Hepatocyte (in vitro differentiated cells): ENCODE results near the gene ZNF692. TPM values are rescaled to one million over a fixed set of nuclear protein-coding genes. Genes with fewer than 3 reads are reported as not detected.

ENCODE experiments used
- DNase-seq: peaks from one replicate; pipeline ENCODE4 v3.0.0-alpha.2; 2016; ENCODE audit warnings: low spot score
- H2AFZ ChIP-seq: fragments of 200-600 bp; sonication (generic); 2 replicates; pipeline ENCODE4 v1.6.0; 2016; ENCODE audit warnings: antibody characterized with exemption, mild to moderate bottlenecking
- H3K27ac ChIP-seq: fragments of 200-600 bp; sonication (generic); 2 replicates; pipeline ENCODE4 v1.5.1; 2016; ENCODE audit warnings: mild to moderate bottlenecking
- H3K27me3 ChIP-seq: fragments of 200-600 bp; sonication (generic); 2 replicates; pipeline ENCODE4 v1.6.1; 2016
- H3K36me3 ChIP-seq: fragments of 200-600 bp; sonication (generic); replicated peaks from 2 replicates; pipeline ENCODE4 v1.5.1; 2016; ENCODE audit warnings: low read depth; ENCODE audit not compliant: insufficient read depth
- H3K4me1 ChIP-seq: fragments of 200-600 bp; sonication (generic); 2 replicates; pipeline ENCODE4 v1.5.1; 2016; ENCODE audit warnings: mild to moderate bottlenecking, moderate library complexity; ENCODE audit not compliant: insufficient read depth
- H3K4me2 ChIP-seq: fragments of 200-600 bp; sonication (generic); 2 replicates; pipeline ENCODE4 v1.6.0; 2016
- H3K4me3 ChIP-seq: fragments of 200-600 bp; sonication (generic); 2 replicates; pipeline ENCODE4 v1.5.1; 2016; ENCODE audit warnings: mild to moderate bottlenecking
- H3K79me2 ChIP-seq: fragments of 200-600 bp; sonication (generic); 2 replicates; pipeline ENCODE4 v1.6.0; 2017; ENCODE audit warnings: mild to moderate bottlenecking
- H3K9me2 ChIP-seq: fragments of 200-600 bp; sonication (generic); replicated peaks from 2 replicates; pipeline ENCODE4 v1.6.0; 2017; ENCODE audit warnings: mild to moderate bottlenecking; ENCODE audit not compliant: insufficient read depth
- H3K9me3 ChIP-seq: fragments of 200-600 bp; sonication (generic); 2 replicates; pipeline ENCODE4 v1.5.1; 2016; ENCODE audit warnings: low read depth, mild to moderate bottlenecking
- H4K20me1 ChIP-seq: fragments of 200-600 bp; sonication (generic); 2 replicates; pipeline ENCODE4 v1.6.0; 2016; ENCODE audit warnings: mild to moderate bottlenecking; ENCODE audit not compliant: insufficient read depth, poor library complexity, severe bottlenecking
- CTCF ChIP-seq: fragments of 200-600 bp; sonication (generic); IDR thresholded peaks from 2 replicates; pipeline ENCODE4 v1.5.1; 2016; ENCODE audit warnings: antibody characterized with exemption, mild to moderate bottlenecking; ENCODE audit not compliant: poor library complexity
- EZH2 ChIP-seq: fragments of 200-600 bp; sonication (generic); IDR thresholded peaks from 2 replicates; pipeline ENCODE4 v1.6.1; 2016; ENCODE audit warnings: antibody characterized with exemption, mild to moderate bottlenecking, borderline replicate concordance
- EZH2phosphoT487 ChIP-seq: fragments of 200-600 bp; sonication (generic); IDR thresholded peaks from one replicate; pipeline ENCODE4 v1.6.1; 2018; ENCODE audit warnings: antibody characterized with exemption, mild to moderate bottlenecking, low read depth, moderate library complexity; ENCODE audit not compliant: unreplicated experiment, severe bottlenecking
- WGBS: methylation state at CpG from one replicate; pipeline ENCODE4 v1.1.6; 2016; ENCODE audit warnings: low lambda C conversion rate; ENCODE audit errors: missing lambda C conversion rate; 5-methylcytosine and 5-hydroxymethylcytosine counted together
- polyA plus RNA-seq: library from polyadenylated mRNA; unstranded; fragments of >200 nt; fragmentation: Nextera tagmentation; extraction: Ambion mirVana; gene quantifications from 2 replicates; pipeline ENCODE4 v1.2.1, GENCODE V29; 2016
- total RNA-seq: library from RNA; depleted of rRNA; stranded (reverse); fragments of >200 nt; gene quantifications from 2 replicates; pipeline ENCODE4 v1.2.3, GENCODE V29; 2014

ZNF692 gene
- total and polyA plus RNA-seq, 2 experiments from 2014 or later, result 42.1 to 60.8 TPM

- Histone ChIP-seq H2AFZ (no peak overlapping the region), H3K4me2 (no peak overlapping the region), H3K27ac (no peak overlapping the region), H3K27me3 (no peaks in the 10 kb centered on the region), H3K9me2 (no peaks in the 10 kb centered on the region), H3K36me3 (no peaks in the 10 kb centered on the region), H3K4me1 (peaks cover 10% of the 10 kb centered on the region), H3K9me3 (no peaks in the 10 kb centered on the region), H4K20me1 (no peaks in the 10 kb centered on the region), H3K4me3 (no peak overlapping the region), H3K79me2 (peaks cover 18% of the 10 kb centered on the region)
- TF ChIP-seq EZH2 (no peak), CTCF (no peak), EZH2phosphoT487 (no peak)
- DNase-seq, result no peak
- WGBS, result 92% methylated on average over 8 of the region's 8 CpGs
Observed at GRCh38 chr1:248853663-248854375, 5.1 kb downstream of the ZNF692 start.

- H3K9me3 ChIP-seq, result no peaks in the 10 kb centered on the region
- no peaks in the 10 kb centered on the region for H3K9me2 ChIP-seq
- 95% methylated on average over 7 of the region's 7 CpGs for WGBS
- H3K27ac ChIP-seq, result no peak overlapping the region
- no peak for DNase-seq
- peaks cover 13% of the 10 kb centered on the region for H3K79me2 ChIP-seq
- H4K20me1 ChIP-seq, result no peaks in the 10 kb centered on the region
- H3K27me3 ChIP-seq, result no peaks in the 10 kb centered on the region
- TF ChIP-seq CTCF, result no peak
- TF ChIP-seq EZH2, result no peak
- TF ChIP-seq EZH2phosphoT487, result no peak
- peaks cover 9% of the 10 kb centered on the region for H3K4me1 ChIP-seq
- no peaks in the 10 kb centered on the region for H3K36me3 ChIP-seq
- H2AFZ ChIP-seq, result no peak overlapping the region
- no peak overlapping the region for H3K4me2 ChIP-seq
- H3K4me3 ChIP-seq, result no peak overlapping the region
Observed at GRCh38 chr1:248852481-248853405, 6.1 kb downstream of the ZNF692 start.

GRCh38 chr1:248851390-248851789 lies 7.5 kb downstream of the ZNF692 start:
- TF ChIP-seq CTCF, result no peak
- no peak for TF ChIP-seq EZH2
- no peak for TF ChIP-seq EZH2phosphoT487
- H3K79me2 ChIP-seq, result peaks cover 1% of the 10 kb centered on the region
- H3K27ac ChIP-seq, result no peak overlapping the region
- no peak overlapping the region for H3K4me2 ChIP-seq
- no peaks in the 10 kb centered on the region for H3K9me3 ChIP-seq
- H3K27me3 ChIP-seq, result no peaks in the 10 kb centered on the region
- no peaks in the 10 kb centered on the region for H4K20me1 ChIP-seq
- WGBS, result 90% methylated on average over 2 of the region's 2 CpGs
- H3K4me3 ChIP-seq, result no peak overlapping the region
- H2AFZ ChIP-seq, result no peak overlapping the region
- no peak for DNase-seq
- H3K4me1 ChIP-seq, result no peaks in the 10 kb centered on the region
- no peaks in the 10 kb centered on the region for H3K36me3 ChIP-seq
- no peaks in the 10 kb centered on the region for H3K9me2 ChIP-seq
